ENCODE results near the gene ZNRF1.
"Not testable (repeated sequence)": the region's sequence is repeated elsewhere in the genome, so short reads cannot be mapped to it uniquely, and the experiment has no call there.

ZNRF1 gene

DNA sequence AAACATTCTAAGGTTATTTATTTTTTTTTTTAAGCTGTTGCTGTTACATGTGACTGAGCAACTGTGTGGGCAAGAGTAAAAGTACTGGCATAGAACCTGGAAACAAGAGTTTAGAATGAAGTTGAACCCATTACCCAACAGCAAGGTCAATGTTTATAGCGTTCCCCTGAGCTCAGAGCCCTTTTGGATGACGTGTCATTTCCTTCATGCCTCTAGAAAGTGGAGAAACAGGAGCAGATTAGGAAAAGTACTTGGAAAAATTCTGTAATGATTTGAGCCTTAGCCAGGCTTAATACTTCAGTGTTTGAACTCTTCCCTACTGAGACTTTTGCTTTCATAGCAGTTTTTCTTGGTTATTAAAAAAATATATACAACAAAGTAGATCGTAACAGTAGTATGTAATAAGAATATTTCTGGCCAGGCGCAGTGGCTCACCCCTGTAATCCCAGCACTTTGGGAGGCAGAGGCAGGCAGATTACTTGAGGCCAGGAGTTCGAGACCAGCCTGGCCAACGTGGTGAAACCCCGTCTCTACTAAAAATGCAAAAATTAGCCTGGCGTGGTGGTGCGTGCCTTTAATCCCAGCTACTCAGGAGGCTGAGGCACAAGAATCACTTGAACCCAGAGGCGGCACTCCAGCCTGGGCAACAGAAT, 27.5 kb downstream of the ZNRF1 start:
- not testable (repeated sequence) for DNase-seq (ENCODE audit: low read depth in 3 of 3)

DNA sequence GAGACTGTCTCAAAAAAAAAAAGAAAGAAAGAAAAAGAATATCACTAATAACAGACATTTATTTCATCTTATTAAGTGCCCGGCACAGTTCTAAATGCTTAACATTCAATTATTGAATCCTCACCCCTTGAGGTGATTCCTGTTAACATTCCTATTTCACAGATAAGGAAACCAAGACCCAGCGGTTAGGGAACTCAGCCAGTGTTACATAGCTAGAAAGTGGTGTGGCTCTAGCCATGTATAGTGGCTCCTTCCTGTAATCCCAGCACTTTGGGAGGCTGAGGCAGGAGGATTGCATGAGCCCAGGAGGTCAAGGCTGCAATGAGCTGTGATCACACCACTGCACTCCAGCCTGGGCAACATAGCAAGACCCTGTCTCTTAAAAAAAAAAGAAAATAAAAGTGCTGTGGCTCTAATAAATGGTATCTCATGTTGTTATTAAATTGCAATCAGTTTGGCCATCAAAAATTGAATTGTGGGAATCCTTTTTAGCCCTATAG, 28.1 kb downstream of the ZNRF1 start:
- DNase-seq (ENCODE audit: low read depth in 3 of 3), result no peak

DNA sequence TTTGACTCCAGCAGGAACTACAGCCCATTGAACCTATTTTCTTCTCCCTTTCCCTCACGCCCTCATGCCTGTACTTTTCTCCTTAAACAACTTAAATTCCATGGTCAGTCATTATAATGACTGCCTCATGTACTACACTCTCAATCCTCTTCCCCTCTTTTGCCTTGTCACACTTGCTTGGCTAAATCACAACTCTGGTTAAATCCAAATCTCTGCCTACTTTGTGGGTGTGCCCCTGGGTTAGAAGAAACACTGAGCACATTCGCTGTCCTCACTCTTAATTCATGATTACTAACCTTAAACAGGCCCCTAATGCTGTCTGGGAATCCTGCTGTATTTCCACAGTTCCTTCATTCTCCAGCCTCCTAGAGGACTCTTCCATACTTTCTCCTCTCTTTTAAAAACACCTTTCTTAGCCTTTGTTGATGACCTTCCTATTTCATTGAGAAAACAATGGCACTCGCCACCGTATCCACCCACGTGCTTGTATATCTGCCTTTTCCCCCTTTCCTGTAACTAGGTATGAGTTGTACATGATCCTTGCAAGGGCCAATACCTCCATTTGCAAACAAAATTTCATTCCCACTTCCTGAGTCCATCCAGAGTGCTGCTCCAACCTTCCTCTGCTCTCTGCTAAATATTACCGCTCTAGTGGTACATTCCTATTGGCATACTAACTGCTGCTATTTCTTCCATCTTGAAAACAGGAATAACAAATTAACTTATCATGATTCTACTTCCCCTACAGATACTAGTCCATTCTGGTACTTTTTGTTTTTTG, 28.9 kb downstream of the ZNRF1 start:
- DNase-seq (ENCODE audit: low read depth in 3 of 3), result no peak

DNA sequence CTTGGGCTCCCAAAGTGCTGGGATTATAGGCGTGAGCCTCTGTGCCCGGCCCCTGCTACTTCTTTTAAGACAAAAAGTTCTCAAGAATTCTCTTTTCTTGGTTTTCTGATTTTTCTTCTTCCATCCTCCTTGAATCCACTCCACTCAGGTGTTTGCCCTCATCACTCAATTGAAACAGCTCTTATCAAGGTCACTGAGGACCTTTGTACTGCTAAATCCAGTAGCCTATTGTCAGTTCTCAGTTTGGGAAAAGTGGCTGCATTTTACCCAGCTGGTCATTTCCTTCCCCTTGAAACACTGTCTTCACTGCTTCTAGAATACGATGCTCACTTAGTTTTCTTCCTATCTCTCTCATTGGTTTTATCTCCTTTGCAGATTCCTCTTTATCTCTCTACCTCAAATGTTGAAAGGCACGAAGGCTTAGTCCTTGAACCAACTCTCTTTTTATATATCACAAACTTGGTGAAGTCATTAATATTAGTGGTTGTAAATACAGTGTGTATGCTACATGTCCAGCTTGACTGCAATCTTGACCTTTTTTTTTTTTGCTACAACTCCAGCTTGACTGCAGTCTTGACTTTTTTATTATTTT, 29.8 kb downstream of the ZNRF1 start:
- no peak for DNase-seq (ENCODE audit: low read depth in 3 of 3)

DNA sequence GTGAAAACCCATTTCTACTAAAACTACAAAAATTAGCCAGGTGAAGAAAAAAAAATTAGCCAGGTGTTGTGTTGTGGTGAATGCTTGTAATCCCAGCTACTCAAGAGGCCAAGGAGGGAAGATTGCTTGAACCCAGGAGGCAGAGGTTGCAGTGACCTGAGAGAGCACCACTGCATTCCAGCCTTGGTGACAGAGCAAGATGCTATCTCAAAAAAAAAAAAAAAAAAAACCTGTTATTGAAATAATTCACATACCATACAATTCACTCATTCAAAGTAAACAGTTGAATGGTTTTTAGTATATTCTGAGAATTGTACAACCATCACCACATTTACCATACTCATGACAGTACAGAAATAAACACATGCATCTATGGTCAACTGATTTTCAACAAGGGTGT, 31.0 kb downstream of the ZNRF1 start:
- DNase-seq (ENCODE audit: low read depth in 3 of 3), result no peak

DNA sequence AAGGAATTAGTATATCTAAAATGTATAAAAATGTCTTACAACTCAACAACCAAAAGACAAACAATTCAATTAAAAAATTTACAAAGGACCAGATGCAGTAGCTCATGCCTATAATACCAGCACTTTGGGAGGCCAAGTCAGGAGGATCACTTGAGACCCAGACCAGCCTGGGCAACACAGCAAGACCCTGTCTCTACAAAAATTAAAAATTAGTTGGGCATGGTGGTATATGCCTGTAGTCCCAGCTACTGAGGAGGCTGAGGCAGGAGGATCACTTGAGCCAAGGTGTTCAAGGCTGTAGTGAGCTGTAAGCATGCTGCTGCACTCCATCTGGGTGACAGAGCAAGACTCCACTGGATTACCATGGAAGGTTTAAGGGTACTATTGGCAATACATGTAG, 33.8 kb downstream of the ZNRF1 start:
- no peak for DNase-seq (ENCODE audit: low read depth in 3 of 3)

DNA sequence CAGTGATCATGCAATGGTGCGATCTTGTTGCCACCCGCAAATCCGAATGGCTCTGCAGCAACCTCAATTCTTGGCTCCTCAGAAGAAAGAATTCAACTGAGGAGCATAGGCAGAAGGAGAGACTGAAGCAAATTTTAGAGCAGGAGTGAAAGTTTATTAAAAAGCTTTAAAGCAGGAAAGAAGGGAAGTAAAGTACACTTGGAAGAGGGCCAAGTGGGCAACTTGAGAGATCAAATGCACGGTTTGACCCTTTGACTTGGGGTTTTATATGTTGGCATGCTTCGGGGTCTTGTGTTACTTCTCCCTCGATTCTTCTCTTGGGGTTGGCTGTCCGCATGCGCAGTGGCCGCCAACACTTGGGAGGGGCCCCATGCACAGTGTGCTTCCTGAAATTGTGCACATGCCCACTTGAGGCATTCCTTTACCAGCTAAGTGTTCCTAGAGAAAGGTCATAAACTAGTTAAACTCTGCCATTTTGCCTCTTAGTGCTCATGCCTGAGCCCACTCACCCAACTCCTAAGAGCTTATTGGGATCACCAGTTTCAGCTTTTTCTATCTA, 36.7 kb downstream of the ZNRF1 start:
- DNase-seq (ENCODE audit: low read depth in 3 of 3), result no peak

DNA sequence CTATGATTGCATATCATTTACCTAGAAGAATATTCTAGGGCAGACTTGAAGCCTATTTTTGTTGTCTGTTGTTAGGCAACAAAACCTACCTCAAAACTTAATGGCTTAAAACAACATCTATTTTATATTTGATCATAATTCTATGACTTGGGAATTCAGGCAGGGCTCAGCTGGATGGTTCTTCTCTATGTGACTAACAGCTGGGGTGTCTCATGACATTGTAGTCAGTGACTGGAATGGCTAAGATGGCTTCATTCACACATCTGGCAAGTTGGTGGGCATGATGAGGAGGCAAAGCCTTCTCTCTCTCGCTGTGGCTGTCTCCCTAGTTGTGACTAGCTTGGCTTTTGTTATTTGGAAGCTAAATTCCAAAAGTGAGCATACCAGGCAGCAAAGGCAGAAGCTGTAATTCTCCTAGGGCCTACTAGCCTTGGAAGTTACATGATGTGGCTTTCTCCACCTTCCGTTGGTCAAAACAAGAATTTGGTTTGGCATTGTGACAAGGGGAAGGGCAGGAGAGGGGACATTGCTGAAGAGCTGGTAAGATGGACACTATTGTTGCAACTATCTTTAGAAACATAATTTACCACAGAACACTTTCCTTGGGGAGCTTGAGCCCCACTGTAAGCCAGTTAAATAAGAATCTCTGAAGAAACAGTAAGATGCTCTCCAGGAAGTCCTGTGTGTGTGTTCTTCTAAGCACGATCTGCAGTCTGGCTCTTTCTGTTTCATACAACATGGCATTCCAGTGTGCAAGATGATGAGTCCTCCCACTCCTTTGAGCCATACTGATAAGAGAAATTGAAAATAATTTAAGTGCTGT, 39.4 kb downstream of the ZNRF1 start:
- no peak for DNase-seq (ENCODE audit: low read depth in 3 of 3)

DNA sequence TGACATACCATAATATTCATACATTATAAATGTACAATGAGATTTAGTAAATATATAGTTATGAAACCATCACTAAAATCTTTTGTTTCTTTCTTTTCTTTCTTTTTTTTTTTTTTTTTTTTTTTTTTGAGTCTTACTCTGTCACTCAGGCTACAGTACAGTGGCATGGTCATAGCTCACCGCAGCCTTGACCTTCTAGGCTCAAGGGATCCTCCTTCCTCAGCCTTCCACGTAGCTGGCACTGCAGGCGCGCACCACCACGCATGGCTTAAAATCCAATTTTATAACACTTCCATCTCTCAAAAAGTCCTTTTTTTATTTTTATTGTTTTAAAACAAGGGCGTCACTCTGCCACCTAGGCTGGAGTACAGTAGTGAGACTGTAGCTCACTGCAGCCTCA, 41.1 kb downstream of the ZNRF1 start:
- no peak for DNase-seq (ENCODE audit: low read depth in 3 of 3)

DNA sequence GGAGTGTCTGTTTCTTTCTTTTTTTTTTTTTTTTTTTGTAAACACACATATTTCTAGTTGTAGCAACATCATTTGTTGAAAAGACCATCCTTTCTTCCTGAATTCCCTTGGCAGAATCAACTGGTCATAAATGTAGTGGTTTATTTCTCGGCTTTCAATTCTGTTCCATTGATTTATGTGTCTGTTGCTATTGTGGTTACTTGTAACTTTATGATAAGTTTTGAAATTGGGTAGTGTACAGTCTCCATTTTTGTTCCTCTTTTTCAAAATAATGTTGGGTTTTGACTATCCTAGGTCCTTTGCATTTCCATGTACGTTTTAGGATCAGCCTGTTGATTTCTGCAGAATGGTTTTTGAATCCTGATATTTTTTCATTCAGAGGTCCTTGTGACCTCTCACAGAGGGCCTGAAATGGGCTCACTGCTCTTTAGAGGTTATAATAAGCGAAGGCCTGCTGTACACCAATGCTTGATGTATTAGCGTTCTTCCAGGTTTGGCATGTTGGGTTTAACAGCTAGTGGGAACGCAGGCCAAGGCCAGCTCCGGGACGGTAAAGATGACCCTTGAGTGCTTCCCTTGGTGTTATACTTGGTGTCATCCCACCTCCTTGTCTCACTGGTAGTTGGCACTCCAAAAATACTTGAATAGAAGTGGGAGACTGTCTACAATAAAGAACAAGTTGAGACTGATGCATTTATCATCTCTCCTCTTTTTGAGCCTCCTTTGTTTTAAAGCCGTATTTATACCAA, 43.8 kb downstream of the ZNRF1 start:
- no peak for DNase-seq (ENCODE audit: low read depth in 3 of 3)

DNA sequence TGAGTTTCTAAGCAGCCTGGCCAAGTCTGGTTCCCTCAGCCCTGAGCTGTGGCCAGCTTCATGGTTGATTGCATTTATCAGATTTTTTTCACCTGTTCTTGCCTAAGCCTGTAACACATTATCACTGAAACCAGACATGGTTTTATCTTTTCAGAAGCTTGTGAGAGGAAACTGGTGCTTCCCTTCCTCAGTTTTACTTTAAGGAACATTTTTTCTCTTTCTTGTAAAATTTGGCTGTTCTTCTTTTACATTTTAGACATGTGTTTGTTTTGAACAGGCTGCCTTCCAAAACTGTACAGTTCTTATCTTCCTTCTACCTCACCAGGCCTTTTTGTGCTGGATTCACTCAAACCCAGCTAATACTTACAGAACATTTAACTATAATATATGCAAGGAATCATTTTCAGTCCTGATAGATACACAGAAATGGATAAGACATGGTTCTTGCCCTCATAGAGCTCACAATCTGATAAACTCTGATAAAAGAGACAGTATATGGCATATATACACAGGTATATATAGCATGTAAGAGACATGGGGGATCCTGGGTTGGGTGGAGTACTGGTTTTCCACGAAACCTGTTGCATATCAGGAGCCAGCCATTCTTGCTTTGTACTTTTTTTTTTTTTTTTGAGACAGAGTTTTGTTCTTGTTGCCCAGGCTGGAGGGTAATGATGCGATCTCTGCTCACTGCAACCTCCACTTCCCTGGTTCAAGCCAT, 44.5 kb downstream of the ZNRF1 start:
- no peak for DNase-seq (ENCODE audit: low read depth in 3 of 3)

DNA sequence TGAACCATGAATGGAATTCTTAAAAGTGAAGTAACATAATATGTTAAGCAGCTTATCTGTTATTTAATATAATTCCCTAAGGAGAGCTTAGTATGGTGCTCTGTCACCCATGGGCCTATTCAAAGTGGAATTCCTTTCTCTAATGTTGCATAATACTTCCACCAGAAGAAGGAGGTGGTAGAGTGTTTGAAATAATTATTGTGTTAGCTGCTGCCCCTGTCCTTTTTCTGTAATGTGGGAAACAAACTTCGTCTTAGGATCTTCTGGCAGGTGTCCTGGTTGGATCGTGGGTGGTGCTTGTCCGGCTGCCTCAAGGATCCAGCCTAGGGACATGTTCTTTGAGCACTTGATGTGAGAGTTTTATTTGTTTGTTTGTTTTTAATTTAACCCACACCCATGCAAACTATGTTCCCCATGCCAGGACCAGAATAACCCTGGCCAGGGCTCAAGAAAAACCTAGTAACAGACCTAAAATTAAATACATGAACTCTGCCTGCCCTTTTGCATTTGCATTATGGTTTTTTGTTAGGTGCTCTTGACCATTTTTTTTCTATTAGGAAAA, 46.1 kb downstream of the ZNRF1 start:
- no peak for DNase-seq (ENCODE audit: low read depth in 3 of 3)

DNA sequence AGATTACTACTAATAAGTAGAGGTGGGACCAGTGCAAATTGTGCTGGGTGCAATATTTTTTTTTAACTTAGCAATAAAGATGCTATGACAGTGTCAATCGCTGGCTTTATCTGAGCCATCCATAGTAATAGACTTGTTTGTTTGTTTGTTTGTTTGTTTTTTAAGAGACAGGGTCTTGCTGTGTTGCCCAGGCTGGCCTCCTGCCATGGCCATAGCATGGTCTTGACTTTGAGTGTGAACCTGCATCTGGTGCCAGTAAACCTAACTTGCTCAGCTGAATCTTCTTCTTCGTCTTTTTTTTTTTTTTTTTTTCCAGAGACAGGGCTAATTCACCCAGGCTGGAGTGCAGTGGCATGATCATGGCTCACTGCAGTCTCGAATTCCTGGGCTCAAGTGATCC, 46.6 kb downstream of the ZNRF1 start:
- DNase-seq (ENCODE audit: low read depth in 3 of 3), result no peak

DNA sequence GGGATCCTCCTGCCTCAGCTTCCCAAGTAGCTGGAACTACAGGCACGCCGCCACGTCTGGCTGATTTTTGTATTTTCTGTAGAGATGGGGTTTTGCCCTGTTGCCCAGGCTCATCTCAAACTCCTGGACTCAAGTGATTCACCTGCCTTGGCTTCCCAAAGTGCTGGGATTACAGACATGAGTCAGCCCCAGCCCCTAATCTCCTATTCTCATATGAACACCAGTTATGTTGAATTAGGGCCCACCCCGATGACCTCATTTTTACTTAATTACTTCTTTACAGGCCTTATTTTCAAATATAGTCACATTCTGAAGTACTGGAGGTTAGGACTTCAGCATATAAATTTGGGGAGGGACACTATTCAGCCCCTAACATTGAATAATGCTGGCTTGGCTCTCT, 49.2 kb downstream of the ZNRF1 start:
- DNase-seq (ENCODE audit: low read depth in 3 of 3), result no peak

DNA sequence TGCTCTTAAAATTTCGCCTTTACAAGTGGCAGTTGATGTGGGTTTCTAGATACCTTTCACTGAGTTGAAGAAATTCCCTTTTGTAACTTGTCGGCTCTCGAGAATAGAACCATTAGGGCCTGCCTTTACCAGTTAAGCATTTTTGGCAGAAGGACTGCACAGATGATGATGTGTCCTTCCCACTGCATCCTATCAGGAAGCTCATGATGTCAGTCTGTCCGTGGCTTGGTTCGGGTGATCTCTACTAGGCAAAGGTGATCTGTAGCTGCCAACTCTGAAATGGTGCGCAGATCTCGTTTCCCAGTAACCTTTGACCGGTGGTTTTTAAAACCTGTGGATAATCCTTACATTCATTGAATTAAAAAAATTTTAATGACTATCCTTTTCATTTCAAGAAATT, 49.7 kb downstream of the ZNRF1 start:
- no peak for DNase-seq (ENCODE audit: low read depth in 3 of 3)

DNA sequence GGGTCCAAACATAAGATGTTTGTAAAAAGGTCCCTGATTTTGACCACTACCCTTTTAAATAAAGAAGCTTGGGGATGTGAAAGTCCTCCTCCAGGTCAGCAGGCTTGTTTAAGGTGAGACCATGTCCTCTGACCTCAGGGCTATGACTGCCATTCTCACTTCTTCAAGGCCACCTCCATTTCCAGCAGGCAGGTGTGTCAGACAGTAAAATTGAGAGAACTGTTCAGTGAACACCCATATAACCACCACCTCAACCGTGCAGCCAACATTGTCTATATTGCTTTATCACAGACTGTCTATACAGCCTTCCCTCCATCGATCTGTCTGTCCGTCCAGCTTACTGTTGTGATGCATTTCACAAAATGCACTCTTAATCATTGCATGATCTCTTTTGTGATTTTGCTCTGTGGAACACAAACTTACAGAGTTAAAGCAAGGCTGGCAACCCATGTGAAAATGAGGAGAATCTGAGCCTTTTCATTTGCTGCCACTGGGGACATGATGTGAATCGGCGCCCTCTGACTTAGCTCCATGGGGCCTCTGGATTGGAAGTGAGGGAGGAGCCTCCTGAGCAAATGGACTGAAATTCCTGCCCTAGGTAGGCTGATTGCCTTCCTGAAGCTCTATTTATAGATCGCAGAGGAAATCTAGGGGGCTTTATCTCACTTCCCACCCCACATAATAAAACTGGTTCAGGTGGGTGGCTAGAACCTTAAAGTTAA, 53.8 kb downstream of the ZNRF1 start:
- DNase-seq (ENCODE audit: low read depth in 3 of 3), result no peak

DNA sequence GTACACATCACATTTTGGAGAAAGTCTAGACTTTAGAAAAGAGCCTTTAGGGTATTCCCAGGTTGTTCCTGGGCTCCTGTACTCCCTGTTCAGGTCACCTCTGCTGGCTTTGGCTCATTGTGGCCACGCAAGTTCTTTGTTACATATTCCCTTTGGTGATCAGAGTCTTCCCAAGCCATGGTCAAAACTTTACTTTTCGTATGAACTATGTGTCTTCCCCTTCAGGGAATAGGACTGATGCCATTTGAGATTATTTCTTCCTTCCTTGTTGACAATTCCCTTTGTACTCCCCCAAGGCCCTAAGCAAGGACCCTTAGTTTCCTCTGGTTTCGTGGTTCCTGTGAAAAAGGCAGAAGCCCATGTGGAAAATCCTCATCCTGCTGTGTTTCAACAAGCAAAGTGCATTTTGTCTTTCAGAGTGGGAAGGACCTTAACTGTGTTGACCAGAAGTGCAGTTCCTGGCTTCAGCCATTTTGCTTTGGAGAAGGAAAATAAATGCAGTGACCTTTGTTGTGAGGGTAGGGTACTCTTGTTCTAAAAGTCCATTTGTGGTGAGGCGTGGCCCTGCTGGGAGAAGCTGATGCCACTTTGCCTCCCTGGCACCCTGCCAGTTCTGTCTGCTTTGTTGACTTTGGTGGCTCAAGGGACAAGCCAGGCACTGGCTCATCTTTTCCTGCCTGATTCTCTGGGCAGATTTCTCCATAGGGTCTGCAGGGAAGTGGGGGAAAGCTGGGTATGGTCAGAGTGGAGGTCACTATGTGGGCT, 55.1 kb downstream of the ZNRF1 start:
- DNase-seq (ENCODE audit: low read depth in 3 of 3), result no peak

DNA sequence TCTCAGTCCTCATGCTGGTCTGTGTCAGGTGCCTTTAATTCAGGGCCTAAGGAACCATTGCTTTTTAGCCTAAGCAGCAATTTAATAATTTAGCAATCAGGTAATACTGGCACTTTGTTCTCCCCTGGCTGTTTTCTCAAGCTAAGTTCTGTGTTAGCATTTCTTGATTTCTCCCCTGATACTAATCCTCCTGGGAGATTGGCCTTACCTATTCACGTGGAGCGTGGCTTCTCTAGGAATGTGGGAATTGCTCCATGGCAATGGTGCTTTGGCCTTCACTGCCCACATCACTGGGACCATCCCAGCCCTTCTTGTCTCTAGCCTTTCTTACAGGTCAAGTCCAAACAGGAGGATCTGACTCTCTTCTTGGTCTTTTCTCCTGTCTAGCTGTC, 55.7 kb downstream of the ZNRF1 start:
- DNase-seq (ENCODE audit: low read depth in 3 of 3), result no peak

DNA sequence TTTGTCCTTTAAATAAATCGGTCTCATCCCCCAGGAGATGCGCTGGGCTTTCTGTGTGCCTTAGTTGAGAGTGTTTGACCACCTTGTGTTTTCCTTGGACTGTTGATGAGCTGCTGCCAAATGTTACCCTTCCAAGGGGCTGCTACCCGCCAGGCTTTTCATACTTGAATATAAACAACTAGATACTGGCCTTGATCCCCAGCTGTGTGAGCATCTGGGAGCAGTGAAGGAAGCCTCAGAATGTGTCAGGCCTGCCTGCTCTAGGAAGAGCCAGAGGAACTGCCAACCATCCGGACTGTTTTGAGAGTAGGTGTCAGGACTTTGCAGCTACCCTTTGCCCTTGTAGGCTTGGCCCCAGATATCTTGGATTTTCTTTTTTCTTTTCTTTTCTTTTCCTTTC, 60.0 kb downstream of the ZNRF1 start:
- no peak for DNase-seq (ENCODE audit: low read depth in 3 of 3)
